Esophagus squamous epithelium (tissue), 5 donors: ENCODE results near the gene MICALL2. TPM values are rescaled to one million over a fixed set of nuclear protein-coding genes. Genes with fewer than 3 reads are reported as not detected.

ENCODE experiments used
- DNase-seq: peaks from one replicate; lab custom pipeline; 2025; lab: John Stamatoyannopoulos, UW
- H3K27ac ChIP-seq, 4 donors: fragments of 200-600 bp; sonication (generic); one replicate each; pipeline ENCODE4 v1.5.1; 2016 to 2019; ENCODE audit warnings: mild to moderate bottlenecking in 1 of 4
- H3K27me3 ChIP-seq, 4 donors: fragments of 200-600 bp; sonication (generic); 1 replicate in 3 of 4; 2 replicates in 1 of 4; pipeline versions ENCODE4 v1.5.1 to v1.6.0; 2017 to 2021; ENCODE audit warnings: antibody characterized with exemption in 1 of 4
- H3K36me3 ChIP-seq, 3 donors: fragments of 200-600 bp; sonication (generic); one replicate each; pipeline ENCODE4 v1.5.1; 2016 to 2019
- H3K4me1 ChIP-seq, 3 donors: fragments of 200-600 bp; sonication (generic); one replicate each; pipeline ENCODE4 v1.5.1; 2017 to 2019
- H3K4me3 ChIP-seq, 4 donors: fragments of 200-600 bp; sonication (generic); 1 replicate in 3 of 4; 2 replicates in 1 of 4; pipeline ENCODE4 v1.5.1; 2016 to 2019; ENCODE audit warnings: mild to moderate bottlenecking in 2 of 4, moderate library complexity in 1 of 4
- H3K9me3 ChIP-seq, 3 donors: fragments of 200-600 bp; sonication (generic); one replicate each; pipeline ENCODE4 v1.5.1; 2016 to 2019
- POLR2A ChIP-seq, 4 donors: fragments of 450-650 bp; IDR thresholded peaks; one replicate each; pipeline ENCODE4 v1.6.1; 2017; ENCODE audit warnings: antibody characterized with exemption in 4 of 4, mild to moderate bottlenecking in 4 of 4, moderate library complexity in 3 of 4
- WGBS, 2 donors: methylation state at CpG; one replicate each; pipeline ENCODE4 v1.1.5; 2018; 5-methylcytosine and 5-hydroxymethylcytosine counted together
- intact Hi-C: fragments of 100-400 bp; cut with DNase I; formaldehyde crosslinking; loops from one replicate; pipeline ENCODE4 v1.15.0; 2022
- total RNA-seq, 4 donors: library from RNA; depleted of rRNA; stranded (reverse); fragments of >200 nt; gene quantifications; one replicate each; pipeline ENCODE4 v1.1.0, GENCODE V29; 2016
- TF ChIP-seq, protein P1 (sequence below), 6 experiments: fragments of 450-650 bp in 4 of 6; fragments of 200-600 bp in 2 of 6; sonication (generic) in 2 of 6; IDR thresholded peaks; one replicate each; pipeline ENCODE4 v1.5.1; 2016 to 2019; ENCODE audit warnings: antibody characterized with exemption in 6 of 6, mild to moderate bottlenecking in 4 of 6, moderate library complexity in 4 of 6
- donor health status: DM: yes; HTN: yes; CAD: no.

The MICALL2 gene
- total RNA-seq, 4 donors from 2014 or later, result 14.1 to 17.5 (median 16.5) TPM

DNA sequence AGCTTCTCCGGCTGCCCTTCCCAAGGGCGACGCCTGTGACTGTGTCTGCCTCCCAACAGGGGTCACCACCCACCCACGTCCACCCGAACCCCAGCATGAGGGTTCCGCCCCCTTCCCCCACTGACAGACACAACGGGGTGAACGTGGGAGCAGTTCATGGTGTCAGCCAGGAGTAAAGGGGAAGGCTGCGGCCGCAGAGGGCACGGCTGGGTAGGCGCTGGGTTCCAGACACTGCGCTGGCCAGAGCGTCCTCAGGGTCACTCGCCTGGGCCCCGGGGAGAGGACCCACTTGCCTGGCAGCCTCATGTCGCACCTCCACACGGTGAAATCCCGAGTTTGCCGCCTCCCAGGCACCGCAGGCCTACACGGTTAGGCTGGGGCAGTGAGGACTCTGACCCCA, 23.8 kb upstream of the MICALL2 start:
- no peak for TF ChIP-seq POLR2A (IDR thresholded peaks at IDR 0.05)
- TF ChIP-seq, protein P1, sequence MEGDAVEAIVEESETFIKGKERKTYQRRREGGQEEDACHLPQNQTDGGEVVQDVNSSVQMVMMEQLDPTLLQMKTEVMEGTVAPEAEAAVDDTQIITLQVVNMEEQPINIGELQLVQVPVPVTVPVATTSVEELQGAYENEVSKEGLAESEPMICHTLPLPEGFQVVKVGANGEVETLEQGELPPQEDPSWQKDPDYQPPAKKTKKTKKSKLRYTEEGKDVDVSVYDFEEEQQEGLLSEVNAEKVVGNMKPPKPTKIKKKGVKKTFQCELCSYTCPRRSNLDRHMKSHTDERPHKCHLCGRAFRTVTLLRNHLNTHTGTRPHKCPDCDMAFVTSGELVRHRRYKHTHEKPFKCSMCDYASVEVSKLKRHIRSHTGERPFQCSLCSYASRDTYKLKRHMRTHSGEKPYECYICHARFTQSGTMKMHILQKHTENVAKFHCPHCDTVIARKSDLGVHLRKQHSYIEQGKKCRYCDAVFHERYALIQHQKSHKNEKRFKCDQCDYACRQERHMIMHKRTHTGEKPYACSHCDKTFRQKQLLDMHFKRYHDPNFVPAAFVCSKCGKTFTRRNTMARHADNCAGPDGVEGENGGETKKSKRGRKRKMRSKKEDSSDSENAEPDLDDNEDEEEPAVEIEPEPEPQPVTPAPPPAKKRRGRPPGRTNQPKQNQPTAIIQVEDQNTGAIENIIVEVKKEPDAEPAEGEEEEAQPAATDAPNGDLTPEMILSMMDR (IDR thresholded peaks at IDR 0.05), result no peak
- no peak overlapping the region for H3K27ac ChIP-seq
- H3K36me3 ChIP-seq, result peaks cover 61 to 100% (median 75%) of the 10 kb centered on the region in 3 donors
- H3K4me3 ChIP-seq, result no peak overlapping the region
- H3K4me1 ChIP-seq, result no peaks in the 10 kb centered on the region
- H3K9me3 ChIP-seq, result no peaks in the 10 kb centered on the region
- H3K27me3 ChIP-seq, result no peaks in the 10 kb centered on the region
- intact Hi-C loops, result no loop called here
- no peak for DNase-seq
- no CpG with 5 or more reads among the region's 22 CpGs for WGBS, 2 donors

DNA sequence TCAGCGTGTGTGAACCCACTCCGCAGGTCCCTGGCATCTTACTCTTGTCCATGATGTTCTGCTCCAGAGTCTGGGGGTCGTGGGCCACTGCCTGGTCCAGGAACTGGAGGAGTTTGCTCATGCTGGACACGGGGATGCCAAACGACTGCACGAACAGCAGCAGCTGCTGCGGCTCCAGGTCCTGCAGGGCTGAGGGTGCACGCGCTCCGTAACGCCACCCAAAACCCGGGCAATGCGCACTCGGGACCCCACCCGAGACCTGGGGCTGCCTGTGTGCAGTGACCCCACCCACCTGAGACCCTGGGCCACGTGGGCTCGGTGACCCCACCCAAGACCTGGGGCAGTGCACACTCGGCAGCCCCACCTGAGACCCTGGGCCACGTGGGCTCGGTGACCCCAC, 22.0 kb upstream of the MICALL2 start:
- no peak for TF ChIP-seq POLR2A (IDR thresholded peaks at IDR 0.05)
- TF ChIP-seq, protein P1 (IDR thresholded peaks at IDR 0.05), result no peak
- WGBS, 2 donors, result 72 to 76% methylated on average over 5 to 7 of the region's 20 CpGs
- DNase-seq, result no peak
- Histone ChIP-seq H3K9me3 (no peaks in the 10 kb centered on the region), H3K36me3 (peaks cover 58 to 100% (median 60%) of the 10 kb centered on the region in 3 donors), H3K27me3 (no peaks in the 10 kb centered on the region), H3K4me1 (no peaks in the 10 kb centered on the region), H3K4me3 (no peak overlapping the region), H3K27ac (no peak overlapping the region)
- intact Hi-C loops, result no loop called here

DNA sequence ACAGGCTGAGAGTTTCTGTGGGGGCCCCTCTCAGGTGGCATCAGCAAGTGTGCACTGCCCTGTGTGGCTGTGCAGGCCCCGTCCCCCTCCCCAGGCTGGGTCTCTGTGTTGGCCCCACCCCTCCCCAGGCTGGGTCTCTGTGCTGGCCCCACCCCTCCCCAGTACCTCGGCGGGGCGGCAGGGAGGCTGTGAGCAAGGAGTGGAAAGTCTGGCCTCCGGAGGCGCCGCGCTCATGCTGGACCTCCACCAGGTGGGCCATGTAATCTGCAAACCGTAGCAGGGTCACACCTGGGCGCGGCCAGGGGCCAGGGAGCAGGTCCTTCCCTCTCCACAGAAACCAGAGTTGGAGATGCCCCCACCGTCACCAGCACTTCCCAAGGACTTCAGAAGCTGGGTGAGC, 21.4 kb upstream of the MICALL2 start:
- Histone ChIP-seq H3K9me3 (no peaks in the 10 kb centered on the region), H3K27me3 (no peaks in the 10 kb centered on the region), H3K4me3 (no peak overlapping the region), H3K36me3 (peaks cover 58 to 100% (median 59%) of the 10 kb centered on the region in 3 donors), H3K27ac (no peak overlapping the region), H3K4me1 (no peaks in the 10 kb centered on the region)
- DNase-seq, result no peak
- TF ChIP-seq, protein P1 (IDR thresholded peaks at IDR 0.05), result no peak
- TF ChIP-seq POLR2A (IDR thresholded peaks at IDR 0.05), result no peak
- intact Hi-C loops, result no loop called here
- 83% methylated on average over 4 of the region's 12 CpGs; no CpG with 5 or more reads in 1 of the 2 donors for WGBS, 2 donors

DNA sequence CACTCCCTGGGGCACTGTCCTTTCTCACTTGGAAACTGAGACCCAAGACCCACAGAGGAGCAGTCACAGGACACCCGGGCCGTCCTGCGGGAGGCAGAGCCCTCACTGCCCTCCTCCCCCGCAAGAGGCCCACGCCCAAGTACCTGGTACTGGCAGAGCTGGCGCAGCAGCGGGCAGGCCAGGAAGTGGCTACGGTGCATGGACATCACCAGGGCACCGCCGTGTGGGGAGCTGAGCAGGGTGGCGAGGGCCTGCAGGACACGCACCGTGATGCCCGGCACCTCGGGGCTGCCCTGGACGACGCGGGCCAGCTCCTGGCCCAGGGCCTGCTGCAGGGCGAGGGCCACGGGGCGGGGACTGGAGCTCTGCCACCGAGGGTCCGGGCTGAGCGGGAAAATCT, 20.0 kb upstream of the MICALL2 start:
- Histone ChIP-seq H3K27ac (no peak overlapping the region), H3K36me3 (peaks cover 48 to 99% (median 49%) of the 10 kb centered on the region in 3 donors), H3K27me3 (no peaks in the 10 kb centered on the region), H3K9me3 (no peaks in the 10 kb centered on the region), H3K4me3 (no peak overlapping the region), H3K4me1 (peaks cover 5 to 10% (median 6%) of the 10 kb centered on the region in 3 donors)
- no peak for DNase-seq
- TF ChIP-seq, protein P1 (IDR thresholded peaks at IDR 0.05), result no peak
- TF ChIP-seq POLR2A (IDR thresholded peaks at IDR 0.05), result no peak
- 82 to 100% methylated on average over 2 to 4 of the region's 24 CpGs for WGBS, 2 donors
- intact Hi-C loops, result loop anchor here (10.0 kb wide), 1 partner anchor 254 kb away; no protein-coding TSS in a partner anchor

DNA sequence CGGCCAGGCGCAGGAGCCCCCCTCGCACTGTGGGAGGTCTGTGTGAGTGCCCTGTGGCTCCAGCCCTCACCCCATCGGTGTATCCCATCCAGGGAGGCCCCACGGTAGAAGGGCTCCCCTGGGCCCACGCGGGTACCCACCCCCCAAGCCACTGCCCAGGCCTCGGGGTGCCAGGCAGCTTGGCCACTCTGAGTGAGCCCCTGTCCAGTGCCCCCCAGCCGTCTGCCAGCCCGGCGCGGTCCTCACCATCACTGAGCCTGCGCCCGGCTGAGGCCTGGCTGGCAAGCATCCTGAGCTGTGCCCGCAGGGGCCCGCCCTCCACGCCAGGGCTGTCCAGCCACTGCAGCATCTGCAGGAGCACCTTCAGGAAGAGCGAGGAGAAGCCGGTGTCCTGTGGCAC, 19.2 kb upstream of the MICALL2 start:
- H3K4me3 ChIP-seq, result no peak overlapping the region
- H3K36me3 ChIP-seq, result peaks cover 43 to 97% (median 45%) of the 10 kb centered on the region in 3 donors
- TF ChIP-seq POLR2A (IDR thresholded peaks at IDR 0.05), result no peak
- TF ChIP-seq, protein P1 (IDR thresholded peaks at IDR 0.05), result no peak
- H3K4me1 ChIP-seq, result peaks cover 12 to 18% (median 13%) of the 10 kb centered on the region in 3 donors
- 100% methylated on average over 1 of the region's 19 CpGs; no CpG with 5 or more reads in 1 of the 2 donors for WGBS, 2 donors
- no peaks in the 10 kb centered on the region for H3K27me3 ChIP-seq
- H3K27ac ChIP-seq, result no peak overlapping the region
- intact Hi-C loops, result loop anchor here (10.0 kb wide), 1 partner anchor 254 kb away; no protein-coding TSS in a partner anchor
- DNase-seq, result no peak
- no peaks in the 10 kb centered on the region for H3K9me3 ChIP-seq
